ENCODE data around the gene B3GALT6. TPM values are rescaled to one million over a fixed set of nuclear protein-coding genes. Genes with fewer than 3 reads are reported as not detected.

Gene B3GALT6
- total RNA-seq, 1 donor from 2014 or later = 8.6 TPM

DNA sequence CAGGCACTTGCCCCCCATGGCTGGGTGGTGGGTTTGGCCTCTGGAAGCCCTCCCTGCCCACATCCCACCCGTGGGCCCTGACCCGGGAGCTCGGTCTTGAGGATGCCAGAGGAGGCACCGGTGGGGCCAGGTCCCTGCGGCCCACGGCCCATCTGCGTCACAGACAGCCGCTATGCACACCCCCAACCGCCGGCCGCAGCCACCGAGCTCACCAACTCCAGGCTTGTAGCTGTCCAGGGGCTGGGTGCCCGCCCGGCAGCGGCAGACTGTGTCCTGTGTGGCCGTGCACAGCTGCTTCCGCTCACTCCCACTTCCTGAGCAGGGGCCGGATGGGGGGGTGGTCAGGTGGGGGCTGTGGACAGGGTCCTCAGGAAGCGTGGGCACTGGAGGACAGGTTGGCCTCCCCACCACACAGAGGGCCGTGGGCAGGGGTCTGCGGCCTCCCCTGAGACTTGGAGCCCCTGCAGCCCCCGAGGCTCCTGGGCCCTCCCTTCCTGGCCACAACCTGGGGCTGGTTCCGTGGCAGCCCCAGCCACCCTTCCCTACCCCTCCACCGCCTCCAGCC, 19.2 kb upstream of the B3GALT6 start:
- peak; percentile 77 for DNase-seq
- intact Hi-C loops (cut with DNase I) = no loop called here
- peak; percentile 42 for ATAC-seq (ENCODE audit: poor library complexity)

DNA sequence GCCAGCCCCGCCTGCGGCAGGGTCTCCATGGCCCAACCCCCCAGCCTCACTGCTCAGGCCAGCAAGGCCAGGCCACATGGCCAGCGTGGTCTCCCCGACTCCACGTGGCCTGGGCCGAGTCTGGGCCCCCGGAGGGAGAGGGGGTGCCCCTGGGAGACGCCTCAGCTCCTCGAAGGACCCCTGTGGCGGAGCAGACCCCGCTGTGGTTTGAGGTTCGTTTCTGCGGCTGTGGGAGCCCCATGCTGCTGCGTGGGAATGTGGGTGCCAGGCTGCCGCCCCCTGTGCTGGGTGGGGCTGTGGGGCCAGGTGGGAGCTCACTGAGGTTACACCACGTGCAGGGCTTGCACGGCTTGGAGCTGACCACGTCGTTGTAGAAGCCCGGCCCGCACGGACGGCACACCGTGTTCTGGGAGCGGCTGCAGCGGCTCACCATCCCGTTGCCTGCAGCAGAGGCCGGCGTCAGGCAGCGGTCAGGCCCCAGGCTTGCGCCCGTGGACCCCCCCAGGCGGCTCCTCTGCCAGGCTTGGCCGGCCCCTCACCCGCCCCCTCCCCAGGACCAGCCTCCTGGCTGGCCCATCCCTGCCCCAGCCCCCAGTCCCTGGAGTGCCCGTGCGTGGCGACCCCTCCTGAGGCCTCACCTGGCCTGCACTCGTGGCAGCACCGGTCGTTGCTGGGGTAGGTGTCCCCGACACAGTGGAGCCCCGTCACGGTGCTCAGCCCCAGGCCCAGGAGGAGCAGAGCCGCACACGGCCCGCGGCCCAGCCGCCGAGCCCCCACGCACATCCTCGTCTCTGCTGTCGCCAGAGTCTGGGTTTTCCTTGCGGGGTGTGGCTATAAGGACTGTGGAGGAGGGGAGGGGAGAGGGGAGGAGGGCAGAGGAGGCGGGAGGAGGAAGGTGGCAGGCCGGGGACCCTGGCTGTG, 18.4 kb upstream of the B3GALT6 start, which contains the start of gene TNFRSF4:
TNFRSF4 (minus strand) TSS at position 809 of the 921 bp plus-strand sequence; CDS start at position 783, 26 bp downstream.
- intact Hi-C loops (cut with DNase I) = no loop called here
- DNase-seq (no peak), ATAC-seq (ENCODE audit: poor library complexity) (peak; percentile 6)

DNA sequence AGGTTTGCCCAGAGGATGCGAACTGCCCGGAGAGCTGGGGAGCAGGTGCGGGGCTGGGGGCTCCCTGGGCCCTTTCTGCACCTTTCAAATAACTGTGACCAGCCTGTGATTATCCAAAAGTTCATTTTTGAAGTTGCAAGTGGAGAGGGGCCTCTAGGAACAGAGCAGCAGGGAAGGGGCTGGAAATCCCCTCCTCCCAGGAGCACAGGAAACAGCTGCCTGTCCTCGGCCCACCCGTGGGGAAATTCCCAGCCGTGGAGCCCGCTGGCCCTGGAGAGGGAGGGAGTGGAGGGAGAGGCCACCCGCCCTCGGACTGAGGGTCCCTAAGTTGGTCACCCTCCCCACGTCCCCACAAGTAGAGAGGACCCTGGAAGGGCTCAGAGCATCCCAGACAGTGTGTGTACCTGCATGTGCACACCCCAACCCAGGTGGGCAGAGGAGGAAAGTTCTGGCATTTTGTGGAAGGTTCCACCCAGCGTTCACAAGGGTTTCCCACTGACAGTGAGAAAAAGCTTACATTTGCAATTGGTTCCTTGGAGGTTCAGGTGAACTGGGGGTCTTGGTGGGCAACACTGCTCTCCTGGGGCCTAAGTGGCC, 16.9 kb upstream of the B3GALT6 start:
- no peak for DNase-seq
- intact Hi-C loops (cut with DNase I) = no loop called here
- no peak for ATAC-seq (ENCODE audit: poor library complexity)

DNA sequence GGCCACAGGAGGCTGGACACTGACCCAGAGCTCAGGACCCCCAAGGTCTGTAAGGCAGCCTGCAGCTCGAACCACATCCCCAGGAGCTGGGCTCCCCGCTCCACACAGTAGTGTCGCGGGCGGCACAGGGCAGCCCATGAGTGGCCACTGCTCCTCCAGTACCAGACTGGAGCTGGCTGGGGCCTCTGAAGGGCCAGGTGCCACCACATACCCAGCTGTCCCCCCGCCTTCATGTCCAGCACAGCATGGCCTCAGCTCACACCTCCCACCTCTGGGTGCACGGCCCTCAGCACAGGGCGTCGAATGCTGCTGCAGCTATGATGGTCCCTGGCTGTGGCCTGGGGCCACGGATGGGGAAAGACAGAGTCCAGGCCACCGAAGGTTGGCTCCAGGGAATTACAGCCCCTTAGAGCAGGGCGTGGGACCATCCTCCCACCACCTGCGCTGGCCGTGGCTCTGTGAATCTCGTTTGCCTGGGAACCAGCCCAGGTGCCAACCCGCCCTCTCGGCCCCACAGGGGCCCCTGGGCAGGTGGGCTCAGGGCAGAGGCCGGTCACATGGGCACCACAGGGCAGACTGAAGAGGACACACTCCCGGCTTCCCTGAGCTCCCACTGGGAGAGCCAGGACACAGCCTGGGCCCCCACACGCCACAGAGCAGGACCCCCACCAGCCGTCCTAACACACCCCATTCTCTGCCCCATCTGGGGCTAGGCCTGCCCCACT, 16.0 kb upstream of the B3GALT6 start:
- ATAC-seq (ENCODE audit: poor library complexity) = no peak
- DNase-seq = no peak
- intact Hi-C loops (cut with DNase I) = no loop called here

DNA sequence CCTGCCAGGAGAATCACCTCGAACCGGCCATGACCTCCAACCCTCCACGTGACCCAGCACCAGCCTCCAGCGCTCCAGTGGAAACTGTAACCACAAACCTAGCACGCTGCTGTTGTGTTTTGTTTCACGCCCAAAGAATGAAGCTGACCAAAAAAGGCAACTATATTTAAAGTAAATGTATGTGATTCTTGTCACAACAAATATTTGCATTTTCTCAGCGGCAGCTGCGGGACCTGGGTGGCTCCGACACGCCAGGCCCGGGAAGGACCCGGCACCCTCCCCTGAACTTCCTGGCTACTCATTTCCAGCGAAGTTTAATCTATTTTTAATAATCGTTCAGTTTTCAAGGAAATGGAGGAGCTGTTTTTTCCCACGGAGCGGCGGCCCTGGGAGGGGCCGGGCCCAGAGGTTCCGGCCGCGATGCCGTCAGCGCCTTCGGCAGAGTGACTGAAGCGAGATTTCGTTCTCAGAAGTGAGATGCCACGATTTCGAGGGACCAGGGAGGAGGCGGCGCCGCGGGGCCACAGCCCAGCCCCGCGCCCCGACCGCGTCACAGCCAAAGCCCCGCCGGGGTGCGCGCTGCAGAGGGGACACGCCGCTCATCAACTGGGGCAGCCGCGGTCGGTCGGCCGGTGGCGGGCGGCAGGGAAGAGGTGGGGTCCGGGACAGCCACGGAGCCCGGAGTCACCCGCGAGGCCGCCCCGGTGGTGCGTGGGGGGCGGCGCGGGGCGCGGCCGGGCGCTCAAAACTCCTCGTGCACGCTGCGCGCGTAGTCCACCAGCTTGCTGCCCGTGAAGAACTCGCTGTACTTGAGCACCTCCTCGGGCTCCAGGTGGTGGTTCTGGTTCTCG, 15.0 kb upstream of the B3GALT6 start:
- ATAC-seq (ENCODE audit: poor library complexity) (no peak), DNase-seq (no peak)
- intact Hi-C loops (cut with DNase I) = no loop called here

DNA sequence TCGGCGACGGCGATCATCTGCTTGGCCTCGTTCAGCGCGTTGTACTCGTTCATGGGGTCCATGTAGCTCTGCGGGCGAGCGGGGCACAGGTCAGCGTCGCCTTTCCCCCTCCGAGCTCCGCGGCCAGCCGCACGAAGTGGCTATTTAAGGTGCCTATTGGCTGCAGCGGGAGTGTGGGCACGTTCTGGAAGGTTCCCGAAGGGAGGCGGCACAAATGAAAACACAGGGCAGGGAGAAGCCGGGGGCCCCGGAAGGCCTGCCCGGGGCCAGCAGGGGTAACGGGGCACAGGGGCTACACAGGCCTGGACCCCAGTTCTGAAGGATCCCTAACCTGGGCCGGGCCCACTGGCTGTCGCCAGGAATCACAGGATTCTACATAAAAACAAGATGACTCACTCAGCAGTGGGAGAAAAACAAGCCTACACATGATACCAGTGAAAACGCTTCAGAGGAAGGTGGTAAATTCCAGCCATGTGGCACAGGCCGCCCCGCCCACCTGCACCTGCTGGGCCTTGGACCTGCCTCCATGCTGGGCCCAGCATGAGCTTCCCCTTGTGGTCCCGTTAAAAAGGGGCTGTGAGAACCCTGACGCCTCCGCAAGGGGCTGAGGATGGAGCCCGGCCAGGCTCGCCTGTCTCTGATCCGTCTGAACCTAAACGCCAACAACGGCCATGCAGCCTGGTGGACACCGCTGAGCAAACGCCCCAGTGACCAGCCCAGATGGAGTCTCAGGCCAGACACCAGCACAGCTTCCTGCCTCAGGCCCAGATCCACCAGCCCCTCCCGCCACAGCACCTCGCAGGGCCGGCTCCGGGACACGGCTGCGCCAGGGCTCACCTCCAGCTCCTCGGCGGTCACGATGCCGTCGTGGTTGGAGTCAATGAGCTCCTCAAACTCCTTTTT, 14.2 kb upstream of the B3GALT6 start:
- no peak for ATAC-seq (ENCODE audit: poor library complexity)
- no peak for DNase-seq
- intact Hi-C loops (cut with DNase I) = no loop called here

DNA sequence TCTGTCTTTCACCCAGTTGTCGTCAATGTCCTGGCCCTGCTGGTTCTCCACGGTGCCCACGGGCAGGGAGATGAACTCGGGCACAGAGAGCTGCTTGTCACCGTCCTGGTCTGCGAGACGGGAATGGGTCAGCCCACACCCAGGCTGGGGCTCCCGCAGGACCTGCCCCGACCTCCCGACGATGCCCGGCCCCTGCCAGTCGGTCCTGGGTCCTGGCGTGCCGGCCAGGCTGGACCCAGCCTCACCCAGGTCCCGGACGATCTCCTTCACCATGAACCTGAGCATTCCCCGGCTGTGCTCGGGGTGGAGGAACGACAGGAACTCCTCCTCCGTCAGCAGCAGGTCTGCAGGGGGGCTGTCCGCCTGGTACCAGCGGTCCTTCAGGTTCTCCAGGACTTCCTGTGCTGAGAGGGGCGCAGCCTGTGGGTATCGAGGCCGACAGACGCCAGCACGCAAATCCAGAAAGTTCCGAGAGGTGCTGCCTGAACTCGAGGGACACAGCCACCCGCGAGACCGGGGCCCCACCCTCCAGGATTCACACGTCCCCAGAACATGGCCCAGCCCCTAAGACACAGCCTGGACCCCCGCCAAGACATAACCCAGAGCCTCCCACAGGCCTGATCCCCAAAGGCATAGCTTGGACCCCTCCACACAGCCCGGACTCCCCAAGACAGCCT, 13.4 kb upstream of the B3GALT6 start:
- ATAC-seq (ENCODE audit: poor library complexity) (no peak), DNase-seq (no peak)
- intact Hi-C loops (cut with DNase I) = no loop called here

DNA sequence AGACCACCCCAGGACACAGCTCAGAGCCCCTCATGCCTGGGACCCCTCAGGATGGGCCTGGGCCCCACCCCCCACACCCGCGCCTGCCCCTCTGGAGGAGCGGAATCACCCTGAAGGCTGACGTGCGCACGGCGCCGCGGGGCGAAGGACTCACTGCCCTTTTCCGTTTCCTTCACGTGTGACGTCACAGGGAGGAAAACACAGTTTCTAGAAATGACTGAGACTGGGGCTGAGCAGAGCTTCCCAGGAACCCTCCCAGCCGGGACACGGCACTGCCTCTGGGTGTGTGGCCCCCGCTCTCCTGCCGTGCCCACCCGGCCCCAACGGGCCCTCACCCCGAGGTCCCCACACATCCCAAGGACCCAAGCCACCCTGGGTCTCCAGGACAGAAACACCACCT, 12.7 kb upstream of the B3GALT6 start:
- no peak for DNase-seq
- ATAC-seq (ENCODE audit: poor library complexity) = no peak
- intact Hi-C loops (cut with DNase I) = no loop called here

DNA sequence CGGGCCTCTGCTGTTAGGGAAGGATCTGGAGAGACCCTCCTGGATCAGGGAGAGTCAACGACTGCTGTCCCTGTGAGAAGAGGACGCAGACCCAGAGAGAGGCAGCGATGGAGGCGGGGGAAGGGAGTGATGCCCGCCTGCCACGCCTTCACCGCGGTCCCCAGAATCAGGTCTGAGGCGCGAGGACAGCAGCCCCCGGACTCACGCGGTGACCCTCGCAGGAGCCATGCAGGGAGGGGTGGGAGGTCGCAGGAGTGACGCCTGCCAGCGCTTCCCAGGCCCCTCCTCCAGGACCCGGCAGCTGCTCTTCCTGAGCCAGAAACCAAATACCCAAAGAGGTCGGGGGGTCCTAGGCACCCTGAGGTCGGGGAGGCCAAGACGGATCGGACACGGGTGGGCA, 11.8 kb upstream of the B3GALT6 start:
- intact Hi-C loops (cut with DNase I) = no loop called here
- no peak for ATAC-seq (ENCODE audit: poor library complexity)
- no peak for DNase-seq

DNA sequence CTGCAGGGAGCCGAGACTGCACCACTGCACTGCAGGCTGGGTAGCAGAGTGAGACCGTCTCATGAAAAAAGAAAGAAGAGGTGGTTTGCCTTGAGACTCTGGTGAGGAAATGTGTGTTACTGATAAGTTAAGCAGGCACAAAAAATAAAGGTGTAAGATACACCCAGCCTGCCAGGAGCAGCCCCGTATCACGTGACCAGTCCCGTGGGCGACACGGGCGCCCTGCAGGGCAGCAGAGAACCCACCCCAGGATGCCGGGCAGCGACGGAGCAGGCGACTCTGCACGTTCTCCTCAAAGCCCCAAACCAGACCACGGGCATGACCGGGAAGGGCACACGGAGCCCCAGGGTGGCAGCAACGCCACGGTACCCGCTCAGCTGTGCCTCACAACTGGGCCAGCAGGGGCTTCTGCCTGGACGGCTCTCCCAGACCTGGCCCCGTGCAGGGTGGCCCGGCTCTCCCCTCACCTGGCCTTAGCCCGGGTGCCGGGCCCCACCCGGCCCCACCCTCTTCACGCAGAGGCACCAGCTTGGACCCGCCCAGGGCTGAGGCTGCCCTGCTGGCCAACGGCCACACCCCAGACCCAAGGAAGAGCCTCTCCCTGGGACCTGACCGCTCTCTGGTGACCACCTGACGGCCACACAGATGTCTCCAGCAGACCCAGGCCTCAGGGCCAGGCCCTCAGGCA, 10.0 kb upstream of the B3GALT6 start:
- ATAC-seq (ENCODE audit: poor library complexity) (no peak), DNase-seq (no peak)
- intact Hi-C loops (cut with DNase I) = no loop called here

DNA sequence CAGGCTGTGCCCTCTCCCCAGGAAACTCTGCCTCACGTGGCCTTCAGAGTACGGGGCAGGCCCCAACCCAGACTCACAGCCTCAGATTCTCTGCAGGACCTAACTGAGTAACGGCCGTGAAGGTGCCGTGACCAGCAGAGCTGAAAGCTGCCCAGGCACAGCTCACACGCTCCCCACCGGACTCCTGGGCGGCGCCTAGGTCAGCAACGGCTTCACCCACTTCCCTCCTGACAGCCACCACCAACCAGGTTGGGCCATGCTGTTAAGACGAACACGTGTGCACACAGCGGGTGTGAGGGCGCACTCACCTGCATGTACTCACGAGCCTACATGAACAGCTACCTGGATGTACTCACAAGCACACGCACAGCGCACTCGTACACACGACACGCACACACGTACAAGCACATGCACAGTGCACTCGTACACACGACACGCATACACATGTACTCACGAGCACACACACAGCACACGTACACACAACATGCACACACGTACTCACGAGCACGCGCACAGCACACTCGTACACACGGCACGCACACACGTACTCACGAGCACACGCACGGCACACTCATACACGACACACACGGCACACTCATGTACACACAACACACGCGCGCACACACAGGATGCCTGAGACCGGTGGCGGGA, 9.3 kb upstream of the B3GALT6 start:
- DNase-seq = no peak
- no peak for ATAC-seq (ENCODE audit: poor library complexity)
- intact Hi-C loops (cut with DNase I) = no loop called here

DNA sequence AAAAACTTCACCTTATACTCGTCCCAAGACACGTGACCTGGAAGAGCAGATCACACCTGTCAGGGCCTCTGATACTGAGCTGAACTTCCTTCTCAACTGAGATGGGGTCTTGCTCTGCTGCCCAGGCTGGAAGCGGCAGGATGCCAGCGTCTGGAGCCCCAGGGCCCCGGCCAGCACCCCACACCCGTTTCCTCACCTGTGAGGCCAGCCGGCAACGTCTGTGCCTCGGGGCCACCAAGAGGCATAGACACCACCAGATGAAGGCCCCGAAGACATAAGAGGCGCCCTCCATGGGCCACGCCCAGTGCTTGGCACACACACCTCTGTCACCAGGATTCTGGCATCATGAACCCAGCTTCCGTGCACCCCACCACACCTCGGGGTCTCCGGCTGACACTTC, 8.7 kb upstream of the B3GALT6 start:
- no peak for ATAC-seq (ENCODE audit: poor library complexity)
- DNase-seq = no peak
- intact Hi-C loops (cut with DNase I) = no loop called here

DNA sequence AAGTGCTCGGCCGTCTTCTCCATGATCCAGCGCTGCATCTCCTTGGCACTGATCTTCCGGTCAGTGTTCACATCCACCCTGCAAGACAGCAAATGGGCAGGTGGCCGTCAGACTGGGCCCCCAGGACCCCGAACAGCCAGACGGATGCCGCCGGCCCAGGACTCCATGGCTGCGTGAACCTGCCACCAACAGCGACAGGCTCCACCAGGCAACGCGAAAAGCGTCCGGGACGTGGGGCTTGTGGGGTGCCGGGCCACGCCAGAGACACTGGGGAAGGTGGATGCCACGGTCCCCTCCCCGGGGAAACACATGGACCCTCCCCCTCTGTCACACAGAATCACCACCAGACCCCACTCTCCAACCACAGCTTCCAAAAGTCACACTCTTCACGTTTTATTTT, 8.1 kb upstream of the B3GALT6 start:
- no peak for DNase-seq
- no peak for ATAC-seq (ENCODE audit: poor library complexity)
- intact Hi-C loops (cut with DNase I) = no loop called here

DNA sequence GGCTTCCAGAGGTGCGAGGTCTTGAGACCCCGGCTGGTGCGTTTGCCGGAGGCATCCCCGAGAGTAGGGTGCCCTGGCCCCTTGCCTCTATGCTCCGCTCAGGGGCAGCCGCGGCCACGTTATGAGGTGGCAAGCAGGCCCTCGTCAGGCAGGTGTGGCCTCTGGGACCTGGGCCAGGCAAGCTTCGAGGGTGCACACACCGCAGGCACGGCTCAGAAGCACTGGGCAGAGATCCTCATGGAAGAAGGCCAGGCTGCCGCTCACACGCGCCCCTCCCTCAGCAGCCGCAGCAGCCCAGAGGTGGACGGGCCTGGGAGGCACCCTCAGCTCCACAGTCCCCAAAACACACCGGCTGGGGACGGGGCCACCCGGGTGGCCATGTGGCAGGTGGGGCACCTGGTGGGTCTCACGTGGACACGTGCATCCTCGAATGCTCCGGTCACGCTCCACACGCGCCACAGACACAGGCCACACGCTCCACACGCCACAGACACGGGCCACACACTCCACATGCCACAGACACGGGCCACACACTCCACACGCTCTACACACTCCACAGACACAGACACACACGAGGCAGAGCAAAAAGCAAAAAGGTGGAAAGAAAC, 6.7 kb upstream of the B3GALT6 start:
- ATAC-seq (ENCODE audit: poor library complexity) (peak; percentile 33), DNase-seq (no peak)
- intact Hi-C loops (cut with DNase I) = no loop called here

DNA sequence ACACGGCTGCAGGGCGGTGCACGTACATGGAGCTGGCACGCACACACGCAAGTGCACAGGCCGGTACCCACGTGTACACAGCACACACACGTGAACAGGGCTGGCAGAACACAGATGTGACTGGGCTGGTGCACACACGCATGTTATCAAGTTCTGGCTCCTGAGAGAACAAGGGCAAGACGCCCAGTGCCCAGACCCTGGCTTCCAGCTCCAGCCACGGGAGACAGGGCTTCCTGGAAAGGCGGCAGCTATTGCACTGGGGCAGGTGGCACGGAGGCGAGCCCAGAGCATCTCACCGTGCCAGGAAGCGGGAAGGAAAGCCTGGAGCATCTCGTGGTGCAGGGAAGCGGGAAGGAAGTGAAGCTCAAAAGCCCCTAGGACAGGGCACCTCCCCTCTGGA, 6.1 kb upstream of the B3GALT6 start:
- peak; percentile 26 for ATAC-seq (ENCODE audit: poor library complexity)

More for the DNA sequence above, 6.1 kb upstream of the B3GALT6 start:
- no peak for DNase-seq
- intact Hi-C loops (cut with DNase I) = no loop called here
